DMS79 treated with DMSO at 0.1 percent for 48 hours (cell line): ENCODE data around the gene S100G.
"Not testable (repeated sequence)": the region's sequence is repeated elsewhere in the genome, so short reads cannot be mapped to it uniquely, and the experiment has no call there.

Source experiments
- DNase-seq: peaks from one replicate; lab custom pipeline; 2025; lab: John Stamatoyannopoulos, UW

S100G gene

GRCh38 chrX:16649858-16650257 is at the start of gene S100G:
Gene S100G (plus strand): TSS chrX:16650158. CDS start chrX:16651007, 849 bp downstream.
- DNase-seq: no peak

GRCh38 chrX:16601885-16602284 is 48.1 kb upstream of the S100G start:
- no peak for DNase-seq

DNA sequence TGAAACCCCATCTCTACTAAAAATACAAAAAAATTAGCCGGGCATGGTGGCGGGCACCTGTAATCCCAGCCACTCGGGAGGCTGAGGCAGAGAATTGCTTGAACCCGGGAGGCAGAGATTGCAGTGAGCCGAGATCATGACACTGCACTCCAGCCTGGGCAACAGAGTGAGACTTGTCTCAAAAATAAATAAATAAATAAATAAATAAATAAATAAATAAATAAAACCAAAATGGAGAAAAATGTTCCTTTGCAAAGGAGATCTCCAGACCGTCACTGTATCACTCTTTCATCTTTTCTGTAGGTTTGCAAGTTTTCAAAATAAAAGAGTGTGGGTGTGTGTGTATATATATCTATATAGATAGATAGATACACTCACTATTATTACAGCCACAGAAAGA is 46.7 kb upstream of the S100G start:
- DNase-seq: not testable (repeated sequence)

- DNase-seq: no peak
These were observed 46.1 kb upstream of the S100G start for GRCh38 chrX:16603822-16604221.

DNA sequence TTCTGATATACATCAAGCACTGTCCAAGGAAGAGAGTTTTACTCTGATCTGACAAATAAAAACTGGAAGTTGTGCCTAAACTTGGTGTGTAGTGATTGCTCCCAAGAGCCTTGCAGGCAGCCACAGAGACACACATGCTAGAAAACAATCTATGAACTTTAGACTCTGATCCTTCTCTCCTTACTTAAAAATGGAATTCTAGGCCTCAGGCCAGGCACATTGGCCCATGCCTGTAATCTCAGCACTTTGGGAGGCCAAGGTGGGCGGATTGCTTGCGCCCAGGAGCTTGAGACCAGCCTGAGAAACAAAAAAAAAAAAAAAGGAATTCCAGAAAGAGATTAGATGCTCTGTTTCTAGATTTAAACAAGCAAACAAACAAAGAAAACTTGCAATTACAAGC is 45.6 kb upstream of the S100G start:
- no peak for DNase-seq

DNA sequence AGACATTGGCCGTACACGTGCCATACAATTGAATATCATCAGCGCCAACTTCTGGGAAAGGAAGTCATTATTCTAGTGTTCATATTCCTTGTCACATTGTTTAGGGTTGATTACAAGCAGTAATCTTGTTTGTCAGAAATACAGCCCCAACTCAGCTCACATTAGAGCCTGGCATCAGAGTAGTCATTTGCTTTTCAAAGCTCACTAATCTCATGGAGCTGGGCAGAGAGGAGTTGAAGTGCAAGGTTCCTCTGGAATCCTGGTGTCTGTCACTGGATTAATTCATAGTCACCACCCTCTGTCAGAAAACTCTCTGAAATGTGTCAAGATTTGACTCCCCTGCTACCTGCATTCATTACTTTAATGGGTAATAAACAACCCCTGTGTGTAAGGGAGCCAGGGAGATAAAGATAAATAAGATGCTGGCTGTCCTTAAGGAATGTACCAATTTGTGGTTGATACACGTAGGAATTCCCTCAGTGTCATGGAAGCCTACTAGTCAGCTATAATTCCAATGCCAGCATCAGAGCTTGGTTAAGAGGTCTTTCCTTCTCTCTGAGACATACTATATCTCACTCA is 43.7 kb upstream of the S100G start:
- DNase-seq: no peak

DNA sequence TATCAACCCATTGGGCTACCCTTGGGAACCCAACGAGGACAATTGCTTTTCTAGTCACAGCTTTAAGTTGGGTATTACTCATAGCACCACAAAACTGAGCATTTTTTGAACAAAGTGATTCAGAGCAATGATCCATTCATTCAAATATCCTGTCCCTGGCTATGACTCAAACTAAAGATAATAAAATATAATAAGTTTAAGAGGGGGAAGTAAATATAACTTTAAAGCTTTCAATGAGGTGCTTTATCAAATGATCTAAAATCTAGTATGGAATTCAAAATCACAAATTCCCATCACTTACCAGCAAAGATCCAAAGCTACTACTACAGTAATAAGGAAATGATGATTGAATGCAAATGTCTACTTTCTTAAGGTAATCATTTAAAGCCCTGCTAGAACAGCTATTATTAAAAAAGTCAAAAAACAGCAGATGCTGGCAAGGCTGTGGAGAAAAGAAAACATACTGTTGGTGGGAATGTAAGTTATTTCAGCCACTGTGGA is 39.8 kb upstream of the S100G start:
- no peak for DNase-seq

- not testable (repeated sequence) for DNase-seq
These were observed 39.3 kb upstream of the S100G start for GRCh38 chrX:16610654-16611053.

GRCh38 chrX:16612257-16612897 is 37.6 kb upstream of the S100G start:
- no peak for DNase-seq

DNA sequence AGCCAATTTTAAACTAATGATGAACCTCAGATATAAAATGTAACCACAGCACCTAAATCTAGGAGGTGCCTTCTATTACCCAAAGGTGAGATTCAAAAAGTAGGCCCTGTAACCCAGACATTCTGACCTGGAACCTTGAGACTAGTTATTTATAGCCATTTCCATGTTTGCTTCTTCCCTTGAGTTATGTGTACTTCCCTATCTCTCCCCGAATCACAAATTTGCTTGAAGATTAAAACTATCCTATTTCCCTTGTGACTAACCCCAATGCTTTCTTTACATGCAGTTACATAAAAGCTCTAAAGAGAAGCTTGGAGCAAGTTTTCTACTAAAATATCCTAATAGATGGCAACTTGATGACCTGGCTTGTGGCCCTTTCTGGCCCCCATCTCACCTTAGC is 32.6 kb upstream of the S100G start:
- DNase-seq: no peak

GRCh38 chrX:16618422-16618821 is 31.5 kb upstream of the S100G start:
- no peak for DNase-seq

DNA sequence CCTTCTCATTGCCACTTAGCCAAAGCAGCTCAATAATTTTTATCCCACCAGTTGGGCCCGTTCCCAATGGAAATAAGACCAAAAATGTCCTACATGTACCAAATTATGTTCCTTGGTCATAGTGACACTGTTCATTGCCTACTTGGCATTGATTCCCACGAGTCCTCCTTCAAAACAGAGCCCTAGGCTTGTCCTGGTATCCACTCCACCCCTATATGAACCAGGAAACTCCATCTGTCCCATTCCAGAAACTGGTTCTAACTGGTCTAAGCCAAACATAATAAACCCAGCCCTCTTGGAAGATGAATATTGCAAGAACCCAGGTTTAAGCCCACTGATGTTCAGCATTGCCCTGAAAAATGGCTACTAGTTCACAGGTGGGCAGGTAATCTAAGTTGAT is 30.9 kb upstream of the S100G start:
- DNase-seq: no peak

GRCh38 chrX:16628511-16628910 is 21.4 kb upstream of the S100G start:
- DNase-seq: not testable (repeated sequence)

DNA sequence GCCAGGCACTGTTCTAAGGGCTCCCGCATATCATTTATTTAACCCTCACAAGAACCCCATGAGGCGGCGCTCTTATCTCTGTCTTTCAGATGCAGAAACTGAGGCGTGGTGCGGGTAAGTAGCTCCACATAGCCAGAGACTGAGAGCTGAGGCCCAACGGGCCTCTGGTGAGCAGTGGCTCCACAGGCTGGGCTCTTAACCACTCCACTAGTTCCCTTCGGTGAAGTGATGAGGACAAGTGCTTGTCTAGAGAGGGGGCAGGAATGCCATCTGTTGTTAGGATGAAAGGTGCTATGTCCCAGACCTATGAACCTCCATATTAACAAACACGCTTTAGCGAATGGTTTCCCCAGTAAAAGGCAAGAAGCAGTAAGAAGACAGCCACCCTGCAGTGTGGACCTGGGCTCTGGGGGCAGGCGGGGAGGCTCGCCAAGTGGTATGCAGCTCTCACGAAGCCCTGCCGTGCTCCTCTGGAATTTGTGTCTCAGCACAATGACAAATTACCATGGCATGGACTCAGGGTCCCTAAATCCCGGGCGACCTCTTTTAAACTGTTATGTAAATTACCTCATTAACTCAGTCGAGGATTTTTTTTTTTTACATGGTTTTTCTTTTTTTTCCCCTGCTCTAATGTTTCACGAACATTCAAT is 20.9 kb upstream of the S100G start:
- DNase-seq: no peak

- no peak for DNase-seq
These were observed 20.0 kb upstream of the S100G start for GRCh38 chrX:16629909-16630308.

GRCh38 chrX:16633754-16634153 is 16.2 kb upstream of the S100G start:
- DNase-seq: no peak

DNA sequence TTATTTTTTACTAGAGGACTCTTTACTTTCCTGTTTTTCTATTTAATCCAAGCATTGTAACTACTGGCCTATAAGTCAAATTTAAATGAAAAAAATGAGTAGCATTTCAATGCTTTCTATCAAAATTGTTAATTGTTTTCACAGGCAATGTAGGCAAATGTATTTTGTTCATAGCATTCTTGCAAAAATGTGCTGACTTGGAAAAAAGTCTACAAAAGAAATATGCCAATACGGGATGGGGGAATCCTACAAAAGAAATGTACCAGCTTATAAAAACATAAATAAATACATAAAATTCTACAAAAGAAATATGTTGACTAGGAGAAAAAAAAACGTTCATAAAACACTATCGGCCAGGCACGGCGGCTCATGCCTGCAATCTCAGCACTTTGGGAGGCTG is 14.9 kb upstream of the S100G start:
- no peak for DNase-seq

DNA sequence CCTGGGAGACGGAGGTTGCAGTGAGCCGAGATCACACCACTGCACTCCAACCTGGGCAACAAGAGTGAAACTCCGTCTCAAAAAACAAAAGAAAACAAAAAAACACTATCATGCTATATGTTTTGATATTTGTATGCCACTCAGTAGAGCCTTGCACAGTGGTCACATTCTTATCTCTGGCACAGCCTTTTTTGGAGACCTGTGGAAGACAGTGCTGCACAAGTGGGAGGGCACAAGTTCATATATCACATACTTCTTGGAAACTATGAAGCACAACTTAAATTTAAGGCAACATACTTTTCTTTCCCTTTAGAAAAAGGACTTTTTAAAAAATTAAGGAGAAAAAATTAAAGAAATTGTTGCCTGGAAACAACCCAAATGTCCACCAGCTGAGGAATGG is 14.4 kb upstream of the S100G start:
- DNase-seq: no peak

GRCh38 chrX:16638533-16638932 is 11.4 kb upstream of the S100G start:
- no peak for DNase-seq

- DNase-seq: no peak
These were observed 10.0 kb upstream of the S100G start for GRCh38 chrX:16639966-16640365.

GRCh38 chrX:16640823-16641222 is 9.1 kb upstream of the S100G start:
- no peak for DNase-seq

GRCh38 chrX:16643176-16643575 is 6.8 kb upstream of the S100G start:
- DNase-seq: no peak

- DNase-seq: no peak
These were observed 3.4 kb upstream of the S100G start for GRCh38 chrX:16646366-16647138.
